ENCODE data around the gene OR52I2. TPM values are rescaled to one million over a fixed set of nuclear protein-coding genes. Genes with fewer than 3 reads are reported as not detected.

Gene OR52I2
- polyA plus RNA-seq, 3 donors: 0.04 TPM; not detected in 2

DNA sequence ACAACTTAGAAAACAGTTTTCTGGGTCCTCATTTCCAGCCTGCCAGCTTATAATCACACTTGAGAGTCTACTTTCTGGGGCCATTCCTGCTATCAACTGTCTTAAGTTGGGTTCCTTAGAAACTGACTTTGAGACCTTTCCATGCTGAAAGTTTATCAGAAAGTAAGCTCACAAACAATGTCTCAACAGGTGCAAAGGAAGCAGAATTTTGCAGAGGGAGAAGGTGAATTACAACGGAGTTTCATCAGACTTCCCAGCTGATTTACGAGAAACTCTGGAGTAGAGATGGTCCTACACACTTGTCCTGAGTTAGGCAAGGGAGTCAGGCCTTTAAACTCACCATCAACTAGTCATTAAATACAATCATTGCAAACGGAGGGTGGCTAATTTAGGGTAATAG, 4.7 kb upstream of the OR52I2 start:
- Mint-ChIP-seq H3K4me3 (no peak overlapping the region), H3K27me3 (ENCODE audit: low read depth in 3 of 3) (peaks cover 23 to 71% (median 29%) of the 10 kb centered on the region in 3 donors), H3K9me3 (no peaks in the 10 kb centered on the region), H3K4me1 (peaks cover 4% of the 10 kb centered on the region), H3K27ac (no peak overlapping the region), H3K36me3 (no peaks in the 10 kb centered on the region)
- H3K36me3 ChIP-seq (replicated peaks in 1 of 2; ENCODE audit: control insufficient read depth in 1 of 2, insufficient read depth in 2 of 2, low read length in 2 of 2): no peaks in the 10 kb centered on the region
- TF ChIP-seq, protein P1, sequence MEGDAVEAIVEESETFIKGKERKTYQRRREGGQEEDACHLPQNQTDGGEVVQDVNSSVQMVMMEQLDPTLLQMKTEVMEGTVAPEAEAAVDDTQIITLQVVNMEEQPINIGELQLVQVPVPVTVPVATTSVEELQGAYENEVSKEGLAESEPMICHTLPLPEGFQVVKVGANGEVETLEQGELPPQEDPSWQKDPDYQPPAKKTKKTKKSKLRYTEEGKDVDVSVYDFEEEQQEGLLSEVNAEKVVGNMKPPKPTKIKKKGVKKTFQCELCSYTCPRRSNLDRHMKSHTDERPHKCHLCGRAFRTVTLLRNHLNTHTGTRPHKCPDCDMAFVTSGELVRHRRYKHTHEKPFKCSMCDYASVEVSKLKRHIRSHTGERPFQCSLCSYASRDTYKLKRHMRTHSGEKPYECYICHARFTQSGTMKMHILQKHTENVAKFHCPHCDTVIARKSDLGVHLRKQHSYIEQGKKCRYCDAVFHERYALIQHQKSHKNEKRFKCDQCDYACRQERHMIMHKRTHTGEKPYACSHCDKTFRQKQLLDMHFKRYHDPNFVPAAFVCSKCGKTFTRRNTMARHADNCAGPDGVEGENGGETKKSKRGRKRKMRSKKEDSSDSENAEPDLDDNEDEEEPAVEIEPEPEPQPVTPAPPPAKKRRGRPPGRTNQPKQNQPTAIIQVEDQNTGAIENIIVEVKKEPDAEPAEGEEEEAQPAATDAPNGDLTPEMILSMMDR (IDR thresholded peaks at IDR 0.05): no peak
- no peaks in the 10 kb centered on the region for H3K4me1 ChIP-seq (ENCODE audit: control insufficient read depth in 1 of 2, insufficient read depth in 2 of 2, low read length in 2 of 2)
- no peak overlapping the region for H3K9ac ChIP-seq (ENCODE audit: insufficient read depth, low read length, poor library complexity, severe bottlenecking)
- peaks cover 37 to 43% of the 10 kb centered on the region in 2 donors for H3K27me3 ChIP-seq (ENCODE audit: control insufficient read depth in 2 of 2, insufficient read depth in 2 of 2, low read length in 2 of 2)
- no peak for DNase-seq
- no peak overlapping the region for H3K4me3 ChIP-seq (replicated peaks in 1 of 3; ENCODE audit: low read depth in 2 of 3, low read length in 3 of 3)
- WGBS (ENCODE audit: insufficient coverage): no CpG with 5 or more reads among the region's 3 CpGs
- H3K79me2 ChIP-seq (ENCODE audit: insufficient read depth, low read length): no peaks in the 10 kb centered on the region
- no peaks in the 10 kb centered on the region for H3K9me3 ChIP-seq (replicated peaks in 1 of 2; ENCODE audit: control insufficient read depth in 1 of 2, insufficient read depth in 1 of 2, low read length in 2 of 2)
- intact Hi-C loops (cut with micrococcal nuclease): no loop called here
- no peak overlapping the region for H3K27ac ChIP-seq (ENCODE audit: low read depth in 1 of 2, low read length in 2 of 2)
- no peaks in the 10 kb centered on the region for H4K20me1 ChIP-seq (ENCODE audit: insufficient read depth, low read length)
- H3K4me2 ChIP-seq (replicated peaks; ENCODE audit: extremely low read depth, low read length, poor library complexity, severe bottlenecking): no peak overlapping the region
- H2AFZ ChIP-seq (ENCODE audit: insufficient read depth, low read depth, low read length, poor library complexity, severe bottlenecking): no peak overlapping the region

DNA sequence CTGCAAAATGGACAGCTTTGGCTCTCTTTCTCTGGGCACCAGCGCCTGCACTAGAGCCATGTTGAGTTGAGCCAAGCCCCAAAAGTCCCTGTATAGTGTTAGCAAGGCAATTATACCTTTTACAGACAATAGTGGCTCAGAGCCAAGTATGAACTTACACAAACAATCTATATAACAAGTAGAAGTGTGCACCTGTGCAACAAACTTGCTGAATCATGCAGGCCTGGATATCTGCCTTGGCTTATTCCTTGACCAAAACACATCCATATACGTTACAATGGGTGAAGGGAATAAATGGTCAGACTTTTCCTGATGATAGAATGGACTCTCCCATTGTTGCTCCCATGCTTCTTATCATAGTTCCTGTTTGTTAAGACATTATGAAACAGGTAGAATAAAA, 3.8 kb upstream of the OR52I2 start:
- Histone ChIP-seq H3K27ac (ENCODE audit: low read depth in 1 of 2, low read length in 2 of 2) (no peak overlapping the region), H3K4me2 (replicated peaks; ENCODE audit: extremely low read depth, low read length, poor library complexity, severe bottlenecking) (no peak overlapping the region), H3K27me3 (ENCODE audit: control insufficient read depth in 2 of 2, insufficient read depth in 2 of 2, low read length in 2 of 2) (peaks cover 36 to 38% of the 10 kb centered on the region in 2 donors), H3K4me3 (replicated peaks in 1 of 3; ENCODE audit: low read depth in 2 of 3, low read length in 3 of 3) (no peak overlapping the region), H3K4me1 (ENCODE audit: control insufficient read depth in 1 of 2, insufficient read depth in 2 of 2, low read length in 2 of 2) (no peaks in the 10 kb centered on the region), H4K20me1 (ENCODE audit: insufficient read depth, low read length) (no peaks in the 10 kb centered on the region), H3K79me2 (ENCODE audit: insufficient read depth, low read length) (no peaks in the 10 kb centered on the region), H3K9me3 (replicated peaks in 1 of 2; ENCODE audit: control insufficient read depth in 1 of 2, insufficient read depth in 1 of 2, low read length in 2 of 2) (no peaks in the 10 kb centered on the region), H2AFZ (ENCODE audit: insufficient read depth, low read depth, low read length, poor library complexity, severe bottlenecking) (no peak overlapping the region), H3K36me3 (replicated peaks in 1 of 2; ENCODE audit: control insufficient read depth in 1 of 2, insufficient read depth in 2 of 2, low read length in 2 of 2) (no peaks in the 10 kb centered on the region), H3K9ac (ENCODE audit: insufficient read depth, low read length, poor library complexity, severe bottlenecking) (no peak overlapping the region)
- intact Hi-C loops (cut with micrococcal nuclease): no loop called here
- no CpG with 5 or more reads among the region's 2 CpGs for WGBS (ENCODE audit: insufficient coverage)
- no peaks in the 10 kb centered on the region for H3K36me3 Mint-ChIP-seq
- TF ChIP-seq, protein P1 (IDR thresholded peaks at IDR 0.05): no peak
- H3K9me3 Mint-ChIP-seq: no peaks in the 10 kb centered on the region
- peaks cover 28 to 72% (median 29%) of the 10 kb centered on the region in 3 donors for H3K27me3 Mint-ChIP-seq (ENCODE audit: low read depth in 3 of 3)
- no peak overlapping the region for H3K27ac Mint-ChIP-seq
- no peak for DNase-seq
- peaks cover 4% of the 10 kb centered on the region for H3K4me1 Mint-ChIP-seq
- peak overlapping the region in 1 of 2 donors; percentile 33 for H3K4me3 Mint-ChIP-seq

Measured in CD14-positive monocyte (primary cell).